ENCODE data around the gene TRPM2. TPM values are rescaled to one million over a fixed set of nuclear protein-coding genes. Genes with fewer than 3 reads are reported as not detected.
A peak's percentile ranks its signal among the peaks of the same experiment; 100 is the strongest.

Gene TRPM2
- total RNA-seq, 4 donors from 2014 or later = 0.40 to 6.9 (median 2.5) TPM

- H3K9me3 ChIP-seq = no peaks in the 10 kb centered on the region
- DNase-seq = no peak
- TF ChIP-seq POLR2A (IDR thresholded peaks at IDR 0.05) = no peak
- no peak for TF ChIP-seq CTCF (IDR thresholded peaks at IDR 0.05)
- peak overlapping the region in 1 of 4 donors; percentile 3 for H3K4me3 ChIP-seq
- peaks cover 0 to 13% (median 0%) of the 10 kb centered on the region in 3 donors for H3K4me1 ChIP-seq
- intact Hi-C loops (cut with DNase I) = no loop called here
- H3K36me3 ChIP-seq = no peaks in the 10 kb centered on the region
- WGBS, 2 donors = 40 to 49% methylated on average over 6 to 14 of the region's 29 CpGs
- H3K27me3 ChIP-seq = peaks cover 0 to 62% (median 0%) of the 10 kb centered on the region in 4 donors
- H3K27ac ChIP-seq = no peak overlapping the region
These were observed 16.8 kb downstream of the TRPM2 start for GRCh38 chr21:44370027-44370735.

- no peaks in the 10 kb centered on the region for H3K36me3 ChIP-seq
- intact Hi-C loops (cut with DNase I) = no loop called here
- H3K4me3 ChIP-seq = no peak overlapping the region
- WGBS, 2 donors = 91 to 93% methylated on average over 19 to 21 of the region's 37 CpGs
- no peak overlapping the region for H3K27ac ChIP-seq
- H3K4me1 ChIP-seq = peaks cover 0 to 13% (median 0%) of the 10 kb centered on the region in 3 donors
- H3K27me3 ChIP-seq = peaks cover 0 to 67% (median 0%) of the 10 kb centered on the region in 4 donors
- no peaks in the 10 kb centered on the region for H3K9me3 ChIP-seq
- no peak for TF ChIP-seq CTCF (IDR thresholded peaks at IDR 0.05)
- TF ChIP-seq POLR2A (IDR thresholded peaks at IDR 0.05) = no peak
- DNase-seq = no peak
These were observed 17.5 kb downstream of the TRPM2 start for GRCh38 chr21:44370786-44371410.

- Histone ChIP-seq H3K36me3 (no peaks in the 10 kb centered on the region), H3K9me3 (no peaks in the 10 kb centered on the region), H3K4me1 (peaks cover 0 to 13% (median 0%) of the 10 kb centered on the region in 3 donors), H3K27ac (no peak overlapping the region), H3K4me3 (no peak overlapping the region), H3K27me3 (peaks cover 0 to 67% (median 0%) of the 10 kb centered on the region in 4 donors)
- intact Hi-C loops (cut with DNase I) = no loop called here
- DNase-seq = no peak
- TF ChIP-seq POLR2A (IDR thresholded peaks at IDR 0.05) = no peak
- no peak for TF ChIP-seq CTCF (IDR thresholded peaks at IDR 0.05)
- WGBS, 2 donors = 92 to 98% methylated on average over 3 to 6 of the region's 6 CpGs
These were observed 18.2 kb downstream of the TRPM2 start for GRCh38 chr21:44371596-44371995.

GRCh38 chr21:44372616-44373015, 19.2 kb downstream of the TRPM2 start:
- no peak for DNase-seq
- no peaks in the 10 kb centered on the region for H3K9me3 ChIP-seq
- TF ChIP-seq POLR2A (IDR thresholded peaks at IDR 0.05) (no peak), CTCF (IDR thresholded peaks at IDR 0.05) (no peak)
- H3K36me3 ChIP-seq = no peaks in the 10 kb centered on the region
- peaks cover 0 to 70% (median 0%) of the 10 kb centered on the region in 4 donors for H3K27me3 ChIP-seq
- WGBS, 2 donors = 66 to 68% methylated on average over 8 of the region's 8 CpGs
- H3K4me3 ChIP-seq = no peak overlapping the region
- H3K4me1 ChIP-seq = peaks cover 0 to 19% (median 4%) of the 10 kb centered on the region in 3 donors
- H3K27ac ChIP-seq = no peak overlapping the region
- intact Hi-C loops (cut with DNase I) = no loop called here

GRCh38 chr21:44374601-44375280, 21.3 kb downstream of the TRPM2 start:
- Histone ChIP-seq H3K27me3 (peaks cover 0 to 74% (median 0%) of the 10 kb centered on the region in 4 donors), H3K9me3 (no peaks in the 10 kb centered on the region), H3K4me1 (peaks cover 0 to 17% (median 6%) of the 10 kb centered on the region in 3 donors), H3K27ac (no peak overlapping the region), H3K4me3 (no peak overlapping the region), H3K36me3 (no peaks in the 10 kb centered on the region)
- WGBS, 2 donors = 81 to 87% methylated on average over 23 to 24 of the region's 24 CpGs
- intact Hi-C loops (cut with DNase I) = no loop called here
- TF ChIP-seq CTCF (IDR thresholded peaks at IDR 0.05) (no peak), POLR2A (IDR thresholded peaks at IDR 0.05) (no peak)
- DNase-seq = no peak

Measured in esophagus squamous epithelium (tissue), 5 donors.